Esophagus mucosa (tissue), 1 donor: ENCODE results near the gene HAS3. TPM values are rescaled to one million over a fixed set of nuclear protein-coding genes. Genes with fewer than 3 reads are reported as not detected.
A peak's percentile ranks its signal among the peaks of the same experiment; 100 is the strongest.
"Not testable (repeated sequence)": the region's sequence is repeated elsewhere in the genome, so short reads cannot be mapped to it uniquely, and the experiment has no call there.

Experiments used
- ATAC-seq: fragments of 200-7000 bp; cut with Tn5 transposase; one replicate; pipeline ENCODE4 v1.9.1; 2020
- total RNA-seq: library from RNA; stranded (reverse); gene quantifications from one replicate; pipeline ENCODE4 v1.2.4, GENCODE V29; 2023
- donor health status: DM: yes; HTN: yes; CAD: no.

HAS3 gene
- total RNA-seq = 72.2 TPM

- peak; percentile 59 for ATAC-seq
Observed at GRCh38 chr16:69105501-69106361, at the start of gene HAS3. Gene HAS3 (plus strand): TSS chr16:69105653. CDS start chr16:69109396, 3,743 bp downstream.

GRCh38 chr16:69055980-69056379 lies 49.5 kb upstream of the HAS3 start:
- no peak for ATAC-seq

GRCh38 chr16:69056421-69056820 lies 49.0 kb upstream of the HAS3 start:
- no peak for ATAC-seq

GRCh38 chr16:69057400-69058378 lies 47.8 kb upstream of the HAS3 start:
- peak; percentile 96 for ATAC-seq

GRCh38 chr16:69063491-69063890 lies 42.0 kb upstream of the HAS3 start:
- ATAC-seq = not testable (repeated sequence)

- ATAC-seq = peak; percentile 45
Observed at GRCh38 chr16:69064124-69064763, 41.2 kb upstream of the HAS3 start.

- no peak for ATAC-seq
Observed at GRCh38 chr16:69064764-69065313, 40.6 kb upstream of the HAS3 start.

GRCh38 chr16:69069504-69069903 lies 35.9 kb upstream of the HAS3 start:
- ATAC-seq = no peak

- ATAC-seq = no peak
Observed at GRCh38 chr16:69071036-69071435, 34.4 kb upstream of the HAS3 start.

- no peak for ATAC-seq
Observed at GRCh38 chr16:69072640-69072974, 32.8 kb upstream of the HAS3 start.

GRCh38 chr16:69073181-69073702 lies 32.2 kb upstream of the HAS3 start:
- ATAC-seq = peak; percentile 93

- peak; percentile 83 for ATAC-seq
Observed at GRCh38 chr16:69077251-69077650, 28.2 kb upstream of the HAS3 start.

GRCh38 chr16:69078073-69078472 lies 27.4 kb upstream of the HAS3 start:
- ATAC-seq = no peak

GRCh38 chr16:69079697-69080096 lies 25.8 kb upstream of the HAS3 start:
- ATAC-seq = no peak

- peak; percentile 42 for ATAC-seq
Observed at GRCh38 chr16:69083306-69083941, 22.0 kb upstream of the HAS3 start.

GRCh38 chr16:69084289-69084688 lies 21.2 kb upstream of the HAS3 start:
- ATAC-seq = no peak

- no peak for ATAC-seq
Observed at GRCh38 chr16:69085032-69085695, 20.3 kb upstream of the HAS3 start.

- ATAC-seq = peak; percentile 17
Observed at GRCh38 chr16:69087161-69087581, 18.3 kb upstream of the HAS3 start.

GRCh38 chr16:69088684-69089083 lies 16.8 kb upstream of the HAS3 start:
- ATAC-seq = no peak

- ATAC-seq = peak; percentile 89
Observed at GRCh38 chr16:69089091-69089910, 16.2 kb upstream of the HAS3 start.
